NCI-H2196 treated with DMSO at 0.1 percent for 48 hours (cell line): ENCODE results near the gene LTBP1.

Experiments used
- DNase-seq: peaks from one replicate; lab custom pipeline; 2025; ENCODE audit not compliant: unreplicated experiment; lab: John Stamatoyannopoulos, UW

The LTBP1 gene

GRCh38 chr2:33108483-33109443, 162.0 kb downstream of the LTBP1 start:
- no peak for DNase-seq

- DNase-seq: no peak
These were observed 163.7 kb downstream of the LTBP1 start for GRCh38 chr2:33110461-33110860.

GRCh38 chr2:33111002-33111446, 164.3 kb downstream of the LTBP1 start:
- no peak for DNase-seq

- no peak for DNase-seq
These were observed 168.4 kb downstream of the LTBP1 start for GRCh38 chr2:33115196-33115595.

- no peak for DNase-seq
These were observed 169.0 kb downstream of the LTBP1 start for GRCh38 chr2:33115728-33116127.

- DNase-seq: no peak
These were observed 170.0 kb downstream of the LTBP1 start for GRCh38 chr2:33116799-33117198.

- DNase-seq: no peak
These were observed 171.9 kb downstream of the LTBP1 start for GRCh38 chr2:33118651-33119050.

GRCh38 chr2:33121416-33121815, 174.7 kb downstream of the LTBP1 start:
- DNase-seq: no peak

GRCh38 chr2:33121925-33122324, 175.2 kb downstream of the LTBP1 start:
- DNase-seq: no peak

- no peak for DNase-seq
These were observed 176.0 kb downstream of the LTBP1 start for GRCh38 chr2:33122726-33123125.

- DNase-seq: no peak
These were observed 176.5 kb downstream of the LTBP1 start for GRCh38 chr2:33123216-33123615.

- no peak for DNase-seq
These were observed 179.8 kb downstream of the LTBP1 start for GRCh38 chr2:33126552-33126951.

- no peak for DNase-seq
These were observed 180.2 kb downstream of the LTBP1 start for GRCh38 chr2:33126958-33127357.

- no peak for DNase-seq
These were observed 182.7 kb downstream of the LTBP1 start for GRCh38 chr2:33129263-33130053.

- DNase-seq: no peak
These were observed 183.3 kb downstream of the LTBP1 start for GRCh38 chr2:33130054-33130447.

GRCh38 chr2:33130544-33130943, 183.8 kb downstream of the LTBP1 start:
- no peak for DNase-seq

GRCh38 chr2:33131111-33131510, 184.4 kb downstream of the LTBP1 start:
- DNase-seq: no peak

GRCh38 chr2:33131749-33132148, 185.0 kb downstream of the LTBP1 start:
- DNase-seq: no peak

- no peak for DNase-seq
These were observed 186.8 kb downstream of the LTBP1 start for GRCh38 chr2:33133454-33133952.

GRCh38 chr2:33134086-33134771, 187.5 kb downstream of the LTBP1 start:
- DNase-seq: peak; percentile 23
